ENCODE measurements around the gene PRKCSH. TPM values are rescaled to one million over a fixed set of nuclear protein-coding genes. Genes with fewer than 3 reads are reported as not detected.
"Not testable (repeated sequence)": the region's sequence is repeated elsewhere in the genome, so short reads cannot be mapped to it uniquely, and the experiment has no call there.

PRKCSH gene, protein sequence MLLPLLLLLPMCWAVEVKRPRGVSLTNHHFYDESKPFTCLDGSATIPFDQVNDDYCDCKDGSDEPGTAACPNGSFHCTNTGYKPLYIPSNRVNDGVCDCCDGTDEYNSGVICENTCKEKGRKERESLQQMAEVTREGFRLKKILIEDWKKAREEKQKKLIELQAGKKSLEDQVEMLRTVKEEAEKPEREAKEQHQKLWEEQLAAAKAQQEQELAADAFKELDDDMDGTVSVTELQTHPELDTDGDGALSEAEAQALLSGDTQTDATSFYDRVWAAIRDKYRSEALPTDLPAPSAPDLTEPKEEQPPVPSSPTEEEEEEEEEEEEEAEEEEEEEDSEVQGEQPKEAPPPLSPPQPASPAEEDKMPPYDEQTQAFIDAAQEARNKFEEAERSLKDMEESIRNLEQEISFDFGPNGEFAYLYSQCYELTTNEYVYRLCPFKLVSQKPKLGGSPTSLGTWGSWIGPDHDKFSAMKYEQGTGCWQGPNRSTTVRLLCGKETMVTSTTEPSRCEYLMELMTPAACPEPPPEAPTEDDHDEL
- polyA plus RNA-seq (ENCODE audit: insufficient read length in 4 of 4) = 100 to 1,000 TPM; 329 to 390 (median 354) TPM

DNA sequence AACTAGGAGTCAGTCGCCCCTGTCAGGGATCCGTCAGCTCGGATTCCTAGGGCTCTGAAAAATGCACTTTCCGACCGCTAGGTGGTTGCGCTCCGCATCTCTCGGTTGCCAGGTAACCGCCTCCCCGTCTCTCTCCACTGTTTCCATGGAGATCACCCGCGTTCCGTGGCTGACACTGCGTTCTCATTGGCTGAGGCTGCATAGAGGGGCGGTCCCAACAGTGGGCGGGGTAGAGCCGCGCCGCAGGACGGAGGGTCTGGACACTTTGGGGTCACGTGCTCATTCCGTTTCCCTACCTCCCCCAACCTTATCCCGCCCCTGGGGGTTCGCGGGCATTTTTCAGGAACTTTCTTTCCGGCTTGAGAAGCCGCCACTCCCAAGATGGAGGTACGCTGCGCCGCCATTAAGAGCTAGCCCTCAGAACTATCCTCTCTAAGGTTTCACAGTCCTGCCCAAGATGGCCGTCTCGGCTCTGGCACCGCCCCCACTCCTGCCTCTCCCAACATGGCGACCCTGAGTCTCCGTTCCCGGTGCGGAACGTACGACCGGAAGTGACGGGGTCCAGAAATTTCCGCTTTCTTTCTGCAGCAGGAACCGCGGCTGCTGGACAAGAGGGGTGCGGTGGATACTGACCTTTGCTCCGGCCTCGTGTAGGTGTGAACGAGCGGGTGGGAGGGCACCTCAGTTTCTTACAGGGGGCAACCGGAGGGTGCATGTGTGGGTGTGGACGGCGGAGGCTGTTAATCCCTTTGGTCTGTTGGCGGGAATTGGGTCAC, at the start of gene PRKCSH, which contains the start of gene ODAD3:
TSS of gene PRKCSH (plus strand) at position 579 of the 776 bp plus-strand sequence. CDS start 483 bp downstream, outside the sequence.
TSS of gene ODAD3 (minus strand) at position 65 of the 776 bp plus-strand sequence. CDS start 105 bp downstream, outside the sequence.
- DNase-seq (ENCODE audit: low read depth in 4 of 4, low spot score in 3 of 4) = peak; percentile 98 to 100 (median 100)

DNA sequence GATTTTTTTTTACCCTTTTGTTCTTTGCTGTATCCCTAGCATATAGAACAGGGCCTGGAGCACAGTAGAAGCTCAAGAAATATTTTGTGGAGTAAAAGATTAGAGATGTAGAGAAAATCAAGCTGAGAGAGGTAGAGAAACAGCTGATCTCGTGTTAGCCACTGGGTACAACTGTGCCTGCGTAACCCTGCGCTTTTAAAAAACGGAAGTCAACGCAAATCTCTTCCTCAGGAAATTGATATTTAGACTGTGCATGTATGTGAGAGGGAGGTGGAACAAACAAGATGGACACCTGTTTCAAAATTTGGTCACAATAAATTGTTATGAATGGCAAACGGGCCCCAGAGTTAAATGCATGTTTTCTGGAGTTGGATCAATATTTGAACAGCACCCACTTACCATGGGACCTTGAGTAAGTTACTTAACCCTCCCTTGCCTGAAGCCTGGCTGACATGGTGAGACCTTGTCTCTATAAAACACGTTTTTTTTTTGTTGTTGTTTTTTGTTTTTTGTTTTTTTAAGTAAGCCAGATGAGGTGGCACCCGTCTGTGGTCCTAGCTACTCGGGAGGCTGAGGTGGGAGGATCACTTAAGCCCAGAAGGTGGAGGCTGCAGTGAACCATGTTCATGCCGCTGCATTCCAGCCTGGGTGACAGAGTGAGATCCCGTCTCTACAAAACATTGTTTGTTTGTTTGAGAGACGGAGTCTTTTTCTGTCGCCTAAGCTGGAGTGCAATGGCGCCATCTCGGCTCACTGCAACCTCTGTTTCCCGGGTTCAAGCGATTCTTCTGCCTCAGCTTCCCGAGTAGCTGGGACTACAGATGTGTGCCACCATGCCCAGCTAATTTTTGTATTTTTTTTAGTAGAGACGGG, 48.0 kb upstream of the PRKCSH start:
- DNase-seq (ENCODE audit: low read depth in 4 of 4, low spot score in 3 of 4) = no peak

DNA sequence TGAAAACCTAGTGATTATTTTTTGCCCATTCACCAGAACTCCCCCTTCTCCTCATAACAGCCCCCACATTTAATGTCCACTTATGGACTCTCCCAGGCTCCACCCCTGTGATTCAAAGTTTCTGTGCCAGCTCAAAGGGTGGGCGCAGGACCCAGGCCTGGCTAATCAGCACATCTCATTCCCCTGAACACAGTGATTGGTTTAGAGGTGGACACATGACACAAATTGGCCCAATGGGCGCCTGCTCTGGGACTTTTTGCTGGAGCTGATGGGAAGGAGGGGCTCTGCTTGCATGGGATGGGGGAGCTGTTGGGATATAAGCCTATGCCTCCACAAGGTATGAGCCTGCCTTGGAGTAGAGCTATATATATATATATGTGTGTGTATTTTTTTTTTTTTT, 45.1 kb upstream of the PRKCSH start:
- no peak for DNase-seq (ENCODE audit: low read depth in 4 of 4, low spot score in 3 of 4)

DNA sequence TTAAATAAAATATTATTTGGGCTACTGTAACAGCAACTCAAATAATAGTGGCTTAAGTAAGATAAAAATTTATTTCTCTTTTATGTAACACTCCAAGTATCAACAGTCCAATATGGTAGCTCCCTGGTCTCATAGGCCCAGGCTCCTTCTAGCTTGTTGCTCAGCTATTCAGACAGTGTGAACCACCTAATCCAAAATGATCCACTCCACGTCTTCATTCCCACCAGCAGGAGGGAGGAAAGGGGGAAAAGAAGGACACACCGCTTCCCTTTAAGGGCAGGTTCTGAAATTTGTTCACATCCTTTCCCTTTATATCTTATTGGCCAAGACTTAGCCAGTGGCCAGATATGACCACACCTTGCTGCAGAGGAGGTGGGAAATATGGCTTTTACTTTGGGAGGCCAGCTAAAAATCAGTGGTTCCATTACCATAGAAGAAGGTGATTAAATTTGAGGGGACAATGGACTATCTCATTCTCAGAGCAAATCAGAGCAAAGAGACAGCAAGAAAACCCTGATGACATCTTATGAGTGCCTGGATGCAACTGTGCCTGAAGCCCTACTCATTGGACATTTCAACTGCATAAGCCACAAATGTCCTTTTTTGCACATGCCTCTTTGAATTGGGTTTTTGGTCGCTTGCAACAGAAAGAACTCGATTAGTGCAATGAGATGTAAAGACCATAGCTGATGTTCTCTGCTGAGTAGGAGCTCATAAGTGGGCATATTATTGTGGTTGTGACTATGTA, 44.3 kb upstream of the PRKCSH start:
- DNase-seq (ENCODE audit: low read depth in 4 of 4, low spot score in 3 of 4) = no peak

DNA sequence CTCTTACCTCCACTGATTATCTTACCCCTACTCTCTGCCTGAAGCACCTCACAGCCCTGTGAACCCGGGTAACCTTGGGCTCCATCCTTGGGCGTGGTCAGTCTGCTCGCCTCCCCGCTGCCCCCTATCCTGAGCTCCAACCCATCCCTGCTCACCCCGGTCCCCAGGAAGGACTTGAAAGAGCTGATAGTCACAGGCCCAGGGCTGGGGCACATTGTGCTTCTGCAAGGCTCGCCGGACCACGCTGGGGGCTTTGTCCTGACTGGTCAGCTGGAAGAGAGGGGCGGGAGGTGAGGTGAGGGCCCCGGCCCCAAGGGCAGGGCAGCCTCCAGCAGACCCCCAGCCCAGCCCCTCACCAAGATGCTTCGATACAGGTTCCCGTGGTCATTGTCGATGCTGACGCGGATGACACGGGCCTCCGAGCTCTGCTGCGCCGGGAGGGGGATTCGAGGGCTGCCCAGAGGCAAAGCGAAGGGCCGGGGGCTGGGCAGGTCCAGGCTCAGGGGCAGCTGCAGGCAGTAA, 38.3 kb upstream of the PRKCSH start:
- no peak for DNase-seq (ENCODE audit: low read depth in 4 of 4, low spot score in 3 of 4)

DNA sequence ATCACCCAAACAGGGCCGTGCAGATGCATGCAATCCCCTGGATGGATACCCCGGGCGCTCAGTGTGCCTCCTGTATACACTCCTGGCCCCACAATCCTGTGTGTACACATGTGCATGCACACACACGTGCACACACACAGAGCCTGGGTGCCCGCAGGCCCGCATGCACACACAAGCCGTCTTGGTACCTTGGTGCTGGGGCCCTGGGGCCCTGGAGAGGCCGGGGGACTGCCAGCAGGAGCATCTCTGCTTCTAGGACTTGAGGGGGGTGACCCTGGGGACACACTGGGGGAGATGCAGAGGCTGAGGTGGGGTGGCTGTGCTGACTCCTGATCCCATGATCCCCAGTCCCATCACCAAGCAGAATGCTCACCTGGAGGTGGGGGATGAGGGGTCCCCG, 35.8 kb upstream of the PRKCSH start:
- DNase-seq (ENCODE audit: low read depth in 4 of 4, low spot score in 3 of 4) = no peak

DNA sequence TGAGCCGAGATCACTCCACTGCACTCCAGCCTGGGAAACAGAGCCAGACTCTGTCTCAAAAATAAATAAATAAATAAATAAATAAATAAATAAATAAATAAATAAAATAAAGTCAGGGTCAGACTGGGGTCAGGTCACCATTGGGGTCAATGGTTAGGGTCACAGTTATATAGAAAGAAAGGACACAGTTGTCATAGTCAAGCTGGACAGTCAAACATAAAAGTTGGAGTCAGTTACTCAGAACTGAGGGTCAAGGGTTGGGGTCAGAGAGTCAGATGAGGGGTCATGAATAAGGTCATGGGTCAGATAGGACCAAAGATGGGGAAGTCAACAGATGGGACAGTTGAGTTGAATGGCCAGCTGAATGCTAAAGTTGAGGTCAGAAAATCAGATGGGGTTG, 34.6 kb upstream of the PRKCSH start:
- DNase-seq (ENCODE audit: low read depth in 4 of 4, low spot score in 3 of 4) = no peak

DNA sequence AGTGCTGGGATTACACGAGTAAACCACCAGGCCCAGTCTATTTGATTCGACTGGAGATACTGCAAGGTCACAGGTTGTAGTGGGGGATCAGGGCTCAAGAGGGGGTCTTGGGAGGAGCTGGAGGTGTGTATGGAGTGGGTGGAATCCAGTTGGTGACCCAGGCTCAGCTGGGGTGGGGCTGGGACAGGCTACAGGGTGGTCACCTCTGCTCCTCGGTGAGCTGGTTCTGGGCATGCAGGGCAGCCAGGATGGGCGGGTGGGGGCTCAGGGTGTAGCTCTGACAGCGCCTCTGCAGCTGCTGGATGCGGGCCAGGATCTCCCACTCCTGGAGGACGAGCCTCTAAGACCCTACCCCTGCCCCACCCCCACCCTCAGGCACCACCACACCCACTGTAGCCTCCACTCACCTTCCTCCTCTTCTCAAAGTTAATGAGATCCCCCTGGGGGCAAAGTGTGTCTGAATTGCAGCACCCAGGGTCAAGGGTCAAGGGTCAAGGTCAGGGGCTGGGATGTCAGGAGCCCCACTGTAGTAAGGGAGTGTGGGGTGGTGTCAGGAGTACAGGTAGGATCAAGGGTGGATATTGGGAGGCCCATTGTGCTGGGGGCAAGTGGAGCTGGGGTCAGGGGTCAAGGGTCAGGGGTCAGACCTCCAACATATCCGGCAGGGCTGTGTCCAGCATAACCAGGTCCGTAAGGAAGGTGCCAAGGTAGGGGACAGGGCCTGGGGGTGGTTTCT, 33.5 kb upstream of the PRKCSH start:
- DNase-seq (ENCODE audit: low read depth in 4 of 4, low spot score in 3 of 4) = no peak

DNA sequence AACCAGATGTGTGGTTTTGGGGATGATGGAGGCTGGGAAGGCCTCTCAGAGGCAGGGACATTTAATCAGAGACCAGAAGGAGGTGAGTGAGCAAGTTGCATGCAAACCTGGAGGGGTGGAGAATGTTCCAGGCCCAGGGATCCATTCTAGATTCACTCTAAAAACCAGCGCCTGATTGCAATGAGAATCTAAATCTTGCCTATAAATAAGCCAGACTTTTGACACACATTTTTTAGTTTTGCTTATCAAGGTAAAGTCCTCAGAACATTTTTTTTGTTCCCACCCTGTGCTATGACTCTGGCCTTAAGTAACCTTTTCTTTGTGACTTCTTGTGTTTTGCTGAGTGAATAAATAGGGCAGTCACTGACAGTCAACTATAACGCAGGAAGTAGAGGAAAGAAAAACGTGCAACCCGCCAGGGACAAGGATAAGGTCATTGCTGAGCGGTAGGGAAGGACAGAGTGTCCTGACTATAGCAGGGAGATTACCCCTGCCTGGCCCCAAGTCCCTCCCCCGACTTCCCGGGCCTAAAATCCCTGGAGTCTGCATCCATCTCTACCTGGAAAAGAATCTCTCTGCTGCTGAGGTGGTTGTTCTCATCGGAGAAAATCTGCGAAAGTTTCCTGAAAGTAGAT, 30.7 kb upstream of the PRKCSH start:
- no peak for DNase-seq (ENCODE audit: low read depth in 4 of 4, low spot score in 3 of 4)

DNA sequence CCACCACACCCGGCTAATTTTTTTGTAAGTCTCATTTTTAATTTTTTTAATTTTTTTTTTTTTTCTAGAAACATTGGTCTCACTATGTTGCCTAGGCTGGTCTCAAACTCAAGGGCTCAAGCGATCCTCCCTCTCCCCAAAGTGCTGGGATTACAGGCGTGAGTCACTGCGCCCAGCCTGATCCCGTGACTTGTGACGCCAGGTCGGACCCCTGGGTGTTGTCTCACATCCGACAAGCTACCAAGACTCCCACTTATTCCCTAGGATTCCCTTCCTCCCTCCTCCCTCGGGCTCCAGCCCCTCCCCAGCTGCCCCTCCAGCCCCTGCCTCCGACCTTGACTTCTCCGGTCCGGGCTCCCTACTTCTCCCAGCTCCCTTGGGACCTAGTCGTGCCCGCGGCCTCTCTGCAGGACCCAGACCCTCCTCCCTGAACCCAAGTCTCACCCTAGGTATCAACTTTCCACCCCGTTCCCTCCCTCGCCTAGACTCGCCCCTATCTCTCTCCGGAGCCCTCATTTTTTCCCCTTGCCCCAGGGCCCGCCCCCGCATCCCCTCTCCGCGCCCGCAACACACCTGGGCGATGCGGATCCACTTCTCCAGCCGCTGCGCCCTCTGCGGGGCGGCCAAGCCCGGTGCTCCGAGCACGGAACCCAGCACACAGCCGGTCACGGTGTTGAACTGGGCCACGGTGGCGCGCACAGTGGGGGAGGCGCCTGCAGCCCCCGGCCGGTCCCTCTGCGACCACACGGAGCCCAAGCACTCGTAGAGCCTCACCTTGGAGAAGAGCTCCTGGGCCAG, 29.4 kb upstream of the PRKCSH start:
- no peak for DNase-seq (ENCODE audit: low read depth in 4 of 4, low spot score in 3 of 4)

DNA sequence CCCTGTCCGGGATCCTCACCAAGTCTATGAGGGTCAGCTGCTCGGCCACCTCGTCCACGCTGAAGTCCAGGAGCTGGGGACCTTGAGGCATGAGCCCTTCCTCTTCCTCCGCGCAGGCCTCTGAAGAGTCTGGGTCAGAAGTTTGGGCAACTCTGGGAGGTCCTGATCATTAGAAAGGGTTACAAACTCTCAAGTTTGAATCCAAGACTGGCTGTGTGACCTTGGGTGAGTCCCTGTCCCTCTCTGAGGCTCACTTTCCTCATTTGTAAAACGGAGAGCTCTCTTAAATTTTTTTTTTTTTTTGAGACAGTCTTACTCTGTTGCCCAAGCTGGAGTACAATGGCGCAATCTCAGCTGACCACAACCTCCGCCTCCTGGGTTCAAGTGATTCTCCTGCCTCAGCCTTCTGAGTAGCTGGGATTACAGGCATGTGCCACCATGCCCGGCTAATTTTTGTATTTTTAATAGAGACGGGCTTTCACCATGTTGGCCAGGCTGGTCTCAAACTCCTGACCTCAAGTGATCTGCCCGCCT, 28.7 kb upstream of the PRKCSH start:
- not testable (repeated sequence) for DNase-seq (ENCODE audit: low read depth in 4 of 4, low spot score in 3 of 4)

DNA sequence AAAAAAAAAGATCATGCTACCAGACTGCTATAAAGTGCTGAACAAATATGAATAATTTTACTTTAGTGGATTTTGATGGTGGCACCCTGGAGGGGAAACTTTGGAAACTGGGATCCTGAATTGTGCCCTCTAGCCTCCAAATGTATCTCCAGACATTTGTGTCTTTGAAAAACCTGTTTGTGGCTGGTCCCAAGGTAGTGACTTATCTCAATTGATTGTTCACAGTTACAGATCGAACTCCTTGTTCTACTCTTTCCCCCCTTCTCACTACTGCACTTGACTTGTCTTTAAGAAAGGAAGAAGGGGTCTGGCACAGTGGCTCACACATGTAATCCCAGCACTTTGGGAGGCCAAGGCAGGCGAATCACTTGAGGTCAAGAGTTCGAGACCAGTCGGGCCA, 26.8 kb upstream of the PRKCSH start:
- no peak for DNase-seq (ENCODE audit: low read depth in 4 of 4, low spot score in 3 of 4)

DNA sequence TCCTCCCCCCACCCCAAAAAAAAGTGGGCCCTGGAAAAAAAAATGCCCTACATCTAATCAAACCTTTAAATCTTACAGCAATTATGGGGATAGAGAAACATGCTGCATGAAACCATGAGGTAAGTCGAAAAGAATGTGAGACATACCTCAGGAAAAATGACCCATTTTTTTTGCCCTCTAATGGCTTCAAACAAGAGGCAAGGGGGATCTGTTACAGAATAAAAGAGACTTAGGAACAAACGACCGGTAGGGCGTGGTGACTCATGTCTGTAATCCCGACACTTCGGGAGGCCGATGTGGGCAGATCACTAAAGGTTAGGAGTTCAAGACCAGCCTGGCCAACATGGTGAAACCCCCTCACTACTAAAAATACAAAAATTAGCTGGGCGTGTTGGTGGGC, 24.8 kb upstream of the PRKCSH start:
- no peak for DNase-seq (ENCODE audit: low read depth in 4 of 4, low spot score in 3 of 4)

DNA sequence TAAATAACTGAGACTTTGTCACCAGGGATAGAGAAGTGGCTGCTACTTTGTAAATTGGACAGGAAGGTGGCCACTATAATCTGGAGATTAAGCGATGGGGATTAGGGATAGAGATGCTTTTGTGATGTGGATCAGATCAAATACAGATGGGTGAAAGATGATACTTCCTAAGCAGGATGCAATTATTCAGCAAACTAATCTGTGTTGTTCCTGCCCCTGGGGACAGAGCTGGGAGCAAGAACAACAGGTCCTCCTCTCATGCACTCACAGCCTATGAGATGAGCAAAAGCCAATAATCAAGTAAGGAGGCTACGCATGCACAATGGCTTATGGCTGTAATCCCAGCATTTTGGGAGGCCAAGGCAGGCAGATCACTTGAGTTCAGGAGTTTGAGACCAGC, 20.9 kb upstream of the PRKCSH start:
- no peak for DNase-seq (ENCODE audit: low read depth in 4 of 4, low spot score in 3 of 4)

DNA sequence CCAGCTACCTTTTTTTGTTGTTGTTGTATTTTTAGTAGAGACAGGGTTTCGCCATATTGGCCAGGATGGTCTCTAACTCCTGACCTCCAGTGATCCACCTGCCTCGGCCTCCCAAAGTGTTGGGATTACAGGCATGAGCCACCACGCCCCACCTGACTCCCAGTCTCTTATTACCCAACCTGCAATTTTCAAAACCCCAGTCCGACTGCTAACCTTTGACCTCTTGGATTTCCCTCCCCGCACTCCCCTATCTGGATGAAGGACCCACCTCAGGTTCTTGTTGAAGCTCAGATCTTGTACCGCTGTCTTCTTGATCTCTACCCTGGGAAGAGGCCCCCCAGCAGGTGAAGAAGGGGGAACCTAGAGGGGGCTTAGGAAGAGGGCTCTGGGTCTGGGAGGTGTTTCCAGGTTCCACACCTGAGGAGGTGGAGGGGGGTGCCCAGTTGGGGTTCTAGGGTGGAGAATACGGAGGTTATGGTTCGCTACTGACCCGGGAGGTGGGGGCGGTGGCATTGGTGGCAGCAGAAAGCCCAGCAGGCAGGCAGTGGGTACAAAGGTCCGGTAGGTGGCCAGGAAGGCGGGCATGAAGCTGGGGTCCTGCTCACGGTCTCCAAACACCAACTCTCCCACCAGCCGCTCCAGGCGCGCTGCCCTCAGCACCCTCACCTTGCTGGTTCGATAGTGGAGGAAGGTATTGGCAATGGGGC, 18.9 kb upstream of the PRKCSH start:
- no peak for DNase-seq (ENCODE audit: low read depth in 4 of 4, low spot score in 3 of 4)

DNA sequence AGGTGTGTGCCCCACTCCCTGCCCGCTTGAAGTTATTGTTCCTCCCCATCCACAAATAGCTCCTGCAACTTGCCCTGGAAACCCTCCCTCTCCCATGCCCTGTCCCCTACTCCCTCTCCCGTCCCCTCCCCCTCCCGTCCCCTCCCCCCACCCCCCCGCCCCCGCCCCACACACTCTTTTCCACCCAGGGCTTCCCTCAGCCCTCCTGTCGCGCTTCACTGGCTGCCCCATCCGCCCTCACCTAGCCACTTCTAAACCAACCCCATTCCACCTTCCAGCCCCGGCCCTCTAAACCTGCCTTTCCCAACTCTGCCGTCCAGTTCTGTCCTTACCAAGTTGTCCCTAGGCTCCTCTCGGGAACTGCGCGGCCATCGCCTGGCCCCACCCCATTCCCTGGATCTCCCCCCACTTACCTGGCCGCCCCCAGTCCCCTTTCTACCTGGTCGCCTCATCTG, 17.3 kb upstream of the PRKCSH start:
- no peak for DNase-seq (ENCODE audit: low read depth in 4 of 4, low spot score in 3 of 4)
